ENCODE measurements around the gene BRI3.

- TF ChIP-seq ZNF274 (IDR thresholded peaks at IDR 0.05; ENCODE audit: low read depth, low read length) (no peak), YY1 (IDR thresholded peaks at IDR 0.05; ENCODE audit: insufficient read depth, insufficient read length) (no peak)
These were observed 45.6 kb upstream of the BRI3 start for GRCh38 chr7:98235901-98236300.

All from NT2/D1 (cell line).